ENCODE results near the gene ERO1A. TPM values are rescaled to one million over a fixed set of nuclear protein-coding genes. Genes with fewer than 3 reads are reported as not detected.

ERO1A gene
- total and polyA plus RNA-seq, 9 of the 15 experiments (the other 6 are each of a cell fraction or from before 2014, with no cell fraction given): 11.0 to 46.2 (median 27.6) TPM

- CTCF ChIA-PET (ENCODE audit: low intra/inter-chr PET ratio): no interaction called here
- H2AFZ ChIP-seq (ENCODE audit: low read depth, low read length): no peak overlapping the region
- FAIRE-seq (no peak), DNase-seq (ENCODE audit: extremely low read depth in 1 of 4, low spot score in 3 of 4) (no peak), ATAC-seq (no peak)
- H3K27ac ChIP-seq (ENCODE audit: extremely low read depth, low read depth, low read length): no peak overlapping the region
- peaks cover 0 to 8% of the 10 kb centered on the region in 2 experiments; a peak in 1 of 5 replicates for H3K27me3 ChIP-seq (ENCODE audit: control insufficient read depth in 2 of 2, insufficient read depth in 2 of 2, low read length in 2 of 2)
- no peak overlapping the region for H3K4me3 ChIP-seq
- H3K4me1 ChIP-seq (replicated peaks in 1 of 2; ENCODE audit: control insufficient read depth in 2 of 2, insufficient read depth in 2 of 2, low read length in 2 of 2): no peaks in the 10 kb centered on the region
- H3K36me3 ChIP-seq (ENCODE audit: control insufficient read depth, insufficient read depth, low read length): no peaks in the 10 kb centered on the region
- BruUV-seq (replicated peaks): no TSS peak
- no peaks in the 10 kb centered on the region for H3K9me1 ChIP-seq (ENCODE audit: control insufficient read depth, insufficient read depth, low read length)
- no peaks in the 10 kb centered on the region for H3K79me2 ChIP-seq (ENCODE audit: control insufficient read depth, insufficient read depth, low read length)
- in situ Hi-C loops (cut with MboI): no loop called here
- no peaks in the 10 kb centered on the region for H4K20me1 ChIP-seq (replicated peaks; ENCODE audit: control insufficient read depth, insufficient read depth, low read length)
- intact Hi-C loops (cut with micrococcal nuclease): no loop called here
- H3K9me3 ChIP-seq (replicated peaks; ENCODE audit: control insufficient read depth, insufficient read depth, low read depth, low read length): no peaks in the 10 kb centered on the region
- H3K9ac ChIP-seq (ENCODE audit: insufficient read depth in 1 of 2, low read depth in 2 of 2, low read length in 2 of 2): no peak overlapping the region
- POLR2A ChIA-PET: interaction anchor here (0.6 to 1.7 kb wide), 2 partner anchors 9 to 566 kb away, joined by 3 read pairs; no protein-coding TSS in a partner anchor
- no peak overlapping the region for H3K4me2 ChIP-seq (ENCODE audit: insufficient read depth, low read length)
- 0% methylated on average over 1 of the region's 1 CpG for WGBS (ENCODE audit: insufficient coverage, low coverage, missing lambda C conversion rate)
- TF ChIP-seq SMAD1 (IDR thresholded peaks at IDR 0.05; ENCODE audit: low read depth, low read length, partially characterized antibody) (no peak), GTF2A2 (tag; IDR thresholded peaks at IDR 0.05) (no peak), KLF1 (tag; IDR thresholded peaks at IDR 0.05) (no peak), REST (IDR thresholded peaks at IDR 0.05; ENCODE audit: borderline replicate concordance) (no peak), REST (CRISPR knock-in tag; IDR thresholded peaks at IDR 0.05; ENCODE audit: low read depth) (no peak), YY1 (IDR thresholded peaks at IDR 0.05; ENCODE audit: borderline replicate concordance in 1 of 3, control insufficient read depth in 1 of 3, extremely low read depth in 1 of 3, insufficient read depth in 3 of 3, insufficient read length in 1 of 3, insufficient replicate concordance in 2 of 3, low read depth in 1 of 3, low read length in 2 of 3) (no peak), EZH2 (IDR thresholded peaks at IDR 0.05; ENCODE audit: borderline replicate concordance, low read depth, low read length) (no peak), ETV6 (IDR thresholded peaks at IDR 0.05; ENCODE audit: borderline replicate concordance in 1 of 2, low read depth in 2 of 2, low read length in 1 of 2) (no peak), ETV6 (CRISPR knock-in tag; IDR thresholded peaks at IDR 0.05; ENCODE audit: borderline replicate concordance) (no peak), MAFG (tag; conservative IDR thresholded peaks at IDR 0.05) (peak; percentile 63), RBM15 (IDR thresholded peaks at IDR 0.05; ENCODE audit: insufficient read depth, low read length) (no peak), RBM14 (IDR thresholded peaks at IDR 0.05; ENCODE audit: borderline replicate concordance, insufficient read depth, low read depth, low read length) (no peak), ZNF316 (IDR thresholded peaks at IDR 0.05) (peak; percentile 85), CREB3 (tag; conservative IDR thresholded peaks at IDR 0.05; ENCODE audit: low read depth) (no peak)
These were observed 96.8 kb downstream of the ERO1A start for GRCh38 chr14:52598568-52598967.

Data from K562 (cell line).